Loucy (cell line): Measurements from ENCODE around the gene FAM120C.

Experiments
- H2AFZ ChIP-seq: fragments of 200-600 bp; sonication (generic); 2 replicates; pipeline ENCODE4 v1.6.0; 2016; ENCODE audit warnings: antibody characterized with exemption, mild to moderate bottlenecking, low read length, moderate library complexity
- H3F3A ChIP-seq: fragments of 200-600 bp; 2 replicates; pipeline ENCODE4 v1.6.0; 2016; ENCODE audit warnings: antibody characterized with exemption, low read depth, mild to moderate bottlenecking
- H3K27me3 ChIP-seq: fragments of 200-600 bp; sonication (generic); 2 replicates; pipeline ENCODE4 v1.6.1; 2014; ENCODE audit warnings: low read length, mild to moderate bottlenecking; ENCODE audit not compliant: insufficient read depth, poor library complexity, severe bottlenecking
- H3K36me3 ChIP-seq: fragments of 200-600 bp; sonication (generic); 2 replicates; pipeline ENCODE4 v1.6.1; 2016; ENCODE audit warnings: low read length; ENCODE audit not compliant: insufficient read depth
- H3K4me1 ChIP-seq: fragments of 200-600 bp; sonication (generic); 2 replicates; pipeline ENCODE4 v1.5.1; 2014; ENCODE audit warnings: low read length, mild to moderate bottlenecking; ENCODE audit not compliant: insufficient read depth, poor library complexity, severe bottlenecking
- H3K4me2 ChIP-seq: fragments of 200-600 bp; sonication (generic); 2 replicates; pipeline ENCODE4 v1.6.0; 2014; ENCODE audit warnings: antibody characterized with exemption, low read length, low read depth, mild to moderate bottlenecking; ENCODE audit not compliant: poor library complexity, severe bottlenecking
- H3K4me3 ChIP-seq: fragments of 200-600 bp; sonication (generic); 2 replicates; pipeline ENCODE4 v1.5.1; 2014; ENCODE audit warnings: low read length, mild to moderate bottlenecking, mixed read lengths; ENCODE audit not compliant: poor library complexity, severe bottlenecking
- H3K79me2 ChIP-seq: fragments of 200-600 bp; sonication (generic); 2 replicates; pipeline ENCODE4 v1.6.1; 2014; ENCODE audit warnings: low read length; ENCODE audit not compliant: insufficient read depth
- H3K9ac ChIP-seq: fragments of 200-600 bp; sonication (generic); 2 replicates; pipeline ENCODE4 v1.6.0; 2014; ENCODE audit warnings: mild to moderate bottlenecking, low read depth, low read length, moderate library complexity; ENCODE audit not compliant: poor library complexity, severe bottlenecking
- H3K9me2 ChIP-seq: fragments of 200-600 bp; sonication (generic); replicated peaks from 2 replicates; pipeline ENCODE4 v1.6.1; 2016; ENCODE audit warnings: low read depth, low read length, mixed read lengths
- H3K9me3 ChIP-seq: fragments of 200-600 bp; sonication (generic); 2 replicates; pipeline ENCODE4 v1.6.1; 2014; ENCODE audit warnings: mild to moderate bottlenecking, antibody characterized with exemption, low read length, low read depth; ENCODE audit not compliant: insufficient read depth
- H4K20me1 ChIP-seq: fragments of 200-600 bp; sonication (generic); 2 replicates; pipeline ENCODE4 v1.6.0; 2014; ENCODE audit warnings: antibody characterized with exemption, low read length, mild to moderate bottlenecking; ENCODE audit not compliant: insufficient read depth, poor library complexity, severe bottlenecking
- EZH2phosphoT487 ChIP-seq: fragments of 200-600 bp; IDR thresholded peaks from 2 replicates; pipeline ENCODE4 v1.6.1; 2018; ENCODE audit warnings: antibody characterized with exemption, mild to moderate bottlenecking, moderate library complexity, borderline replicate concordance
- TF ChIP-seq, protein P1 (sequence below): fragments of 200-600 bp; sonication (generic); conservative IDR thresholded peaks from 2 replicates; pipeline ENCODE4 v1.5.1; 2014; ENCODE audit warnings: mild to moderate bottlenecking, antibody characterized with exemption, low read length

FAM120C gene

DNA sequence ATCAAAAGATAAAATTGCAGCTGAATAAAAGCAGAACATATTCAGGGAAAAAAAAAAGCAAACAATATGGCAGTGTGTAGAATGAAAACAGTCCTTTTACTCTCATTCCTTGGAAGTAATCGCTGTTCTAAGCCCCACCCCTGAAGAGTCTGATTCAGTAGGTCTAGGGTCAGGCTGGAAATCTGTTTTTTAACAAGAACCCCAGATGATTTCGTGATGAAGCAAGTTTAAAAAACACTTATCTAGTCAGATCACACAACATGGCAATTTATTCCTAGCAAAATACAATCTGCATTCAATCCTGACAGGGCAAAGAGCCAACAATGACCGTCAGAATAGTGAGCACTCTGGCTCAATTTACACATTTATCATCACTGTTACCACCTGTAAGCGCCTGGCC lies 16.1 kb downstream of the FAM120C start:
- Histone ChIP-seq H3K79me2 (no peaks in the 10 kb centered on the region), H3K4me2 (no peak overlapping the region)

DNA sequence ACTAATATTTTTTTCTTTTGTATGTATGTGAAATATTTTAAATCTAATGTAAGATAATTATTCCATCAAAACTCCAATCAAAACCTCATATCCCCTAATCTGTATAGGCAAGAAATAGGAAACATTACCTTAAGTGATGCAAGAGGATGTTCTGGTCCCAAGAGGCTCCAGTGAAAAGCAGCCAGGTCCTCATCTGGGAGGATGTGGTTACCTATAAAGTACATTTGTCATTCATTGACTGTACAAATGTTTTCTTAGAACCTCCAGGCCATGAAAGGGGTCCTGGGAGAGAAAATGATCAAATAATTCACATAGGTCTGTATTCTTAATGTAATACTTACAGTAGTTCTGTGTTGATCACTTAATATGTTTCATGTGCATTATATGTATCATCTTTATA lies 25.5 kb downstream of the FAM120C start:
- no peak overlapping the region for H3K4me2 ChIP-seq
- TF ChIP-seq, protein P1, sequence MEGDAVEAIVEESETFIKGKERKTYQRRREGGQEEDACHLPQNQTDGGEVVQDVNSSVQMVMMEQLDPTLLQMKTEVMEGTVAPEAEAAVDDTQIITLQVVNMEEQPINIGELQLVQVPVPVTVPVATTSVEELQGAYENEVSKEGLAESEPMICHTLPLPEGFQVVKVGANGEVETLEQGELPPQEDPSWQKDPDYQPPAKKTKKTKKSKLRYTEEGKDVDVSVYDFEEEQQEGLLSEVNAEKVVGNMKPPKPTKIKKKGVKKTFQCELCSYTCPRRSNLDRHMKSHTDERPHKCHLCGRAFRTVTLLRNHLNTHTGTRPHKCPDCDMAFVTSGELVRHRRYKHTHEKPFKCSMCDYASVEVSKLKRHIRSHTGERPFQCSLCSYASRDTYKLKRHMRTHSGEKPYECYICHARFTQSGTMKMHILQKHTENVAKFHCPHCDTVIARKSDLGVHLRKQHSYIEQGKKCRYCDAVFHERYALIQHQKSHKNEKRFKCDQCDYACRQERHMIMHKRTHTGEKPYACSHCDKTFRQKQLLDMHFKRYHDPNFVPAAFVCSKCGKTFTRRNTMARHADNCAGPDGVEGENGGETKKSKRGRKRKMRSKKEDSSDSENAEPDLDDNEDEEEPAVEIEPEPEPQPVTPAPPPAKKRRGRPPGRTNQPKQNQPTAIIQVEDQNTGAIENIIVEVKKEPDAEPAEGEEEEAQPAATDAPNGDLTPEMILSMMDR: no peak
- no peak for TF ChIP-seq EZH2phosphoT487
- no peaks in the 10 kb centered on the region for H3K36me3 ChIP-seq

More for the DNA sequence above, 16.1 kb downstream of the FAM120C start:
- Histone ChIP-seq H2AFZ (no peak overlapping the region), H3K9ac (no peak overlapping the region), H3K9me2 (no peaks in the 10 kb centered on the region), H3K27me3 (no peaks in the 10 kb centered on the region), H3K36me3 (no peaks in the 10 kb centered on the region), H3K4me3 (no peak overlapping the region), H4K20me1 (no peaks in the 10 kb centered on the region), H3K9me3 (no peaks in the 10 kb centered on the region), H3K4me1 (no peaks in the 10 kb centered on the region), H3F3A (no peaks in the 10 kb centered on the region)
- TF ChIP-seq, protein P1: no peak
- no peak for TF ChIP-seq EZH2phosphoT487

DNA sequence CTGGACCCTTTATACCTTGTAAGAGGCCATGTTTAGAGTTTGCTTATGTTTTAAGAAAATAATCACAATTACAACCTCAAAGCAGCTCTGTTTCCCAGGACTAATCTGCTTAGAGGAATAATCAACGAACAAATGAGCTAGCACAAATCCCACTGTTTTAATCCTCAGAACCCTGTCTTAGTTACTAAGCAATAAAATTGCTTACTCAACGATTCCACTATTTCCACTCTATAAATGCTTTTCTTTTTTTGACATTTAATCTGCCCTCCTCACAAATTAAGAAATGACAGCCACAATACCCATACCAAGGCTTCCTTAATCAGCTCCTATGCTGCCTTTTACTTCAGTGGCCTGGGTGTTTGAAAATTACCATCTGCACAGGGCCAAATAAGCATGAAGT lies 48.8 kb downstream of the FAM120C start:
- no peak for TF ChIP-seq EZH2phosphoT487
- TF ChIP-seq, protein P1: no peak
- H3K4me1 ChIP-seq: no peaks in the 10 kb centered on the region
- H3K9me2 ChIP-seq: no peaks in the 10 kb centered on the region
- no peak overlapping the region for H3K4me2 ChIP-seq
- no peaks in the 10 kb centered on the region for H3K9me3 ChIP-seq
- H3K79me2 ChIP-seq: no peaks in the 10 kb centered on the region
- H3K9ac ChIP-seq: no peak overlapping the region
- no peak overlapping the region for H2AFZ ChIP-seq
- H3K4me3 ChIP-seq: no peak overlapping the region
- H3K27me3 ChIP-seq: no peaks in the 10 kb centered on the region
- H3F3A ChIP-seq: no peaks in the 10 kb centered on the region
- no peaks in the 10 kb centered on the region for H4K20me1 ChIP-seq
- no peaks in the 10 kb centered on the region; the same call in 1 of the 2 replicates for H3K36me3 ChIP-seq

More for the DNA sequence above, 25.5 kb downstream of the FAM120C start:
- Histone ChIP-seq H3F3A (no peaks in the 10 kb centered on the region), H3K9me3 (no peaks in the 10 kb centered on the region), H3K79me2 (no peaks in the 10 kb centered on the region), H3K4me3 (no peak overlapping the region), H3K4me1 (peaks cover 4% of the 10 kb centered on the region), H2AFZ (no peak overlapping the region), H3K9me2 (no peaks in the 10 kb centered on the region), H3K9ac (no peak overlapping the region), H3K27me3 (no peaks in the 10 kb centered on the region), H4K20me1 (no peaks in the 10 kb centered on the region)
